ENCODE data around the gene UNC5C.

UNC5C gene

GRCh38 chr4:95355021-95355420, 193.8 kb downstream of the UNC5C start:
- H3K4me3 ChIP-seq (ENCODE audit: control insufficient read depth, low read depth, low read length) = no peak overlapping the region
- TF ChIP-seq CTCF (IDR thresholded peaks at IDR 0.05; ENCODE audit: control insufficient read depth, insufficient read depth, low read depth, low read length, missing control alignments) = no peak
- DNase-seq (ENCODE audit: low read depth) = no peak

GRCh38 chr4:95348418-95348817, 200.4 kb downstream of the UNC5C start:
- no peak for DNase-seq (ENCODE audit: low read depth)
- no peak for TF ChIP-seq CTCF (IDR thresholded peaks at IDR 0.05; ENCODE audit: control insufficient read depth, insufficient read depth, low read depth, low read length, missing control alignments)
- H3K4me3 ChIP-seq (ENCODE audit: control insufficient read depth, low read depth, low read length) = no peak overlapping the region

GRCh38 chr4:95343235-95343634, 205.5 kb downstream of the UNC5C start:
- no peak overlapping the region for H3K4me3 ChIP-seq (ENCODE audit: control insufficient read depth, low read depth, low read length)
- no peak for TF ChIP-seq CTCF (IDR thresholded peaks at IDR 0.05; ENCODE audit: control insufficient read depth, insufficient read depth, low read depth, low read length, missing control alignments)
- no peak for DNase-seq (ENCODE audit: low read depth)

GRCh38 chr4:95340191-95340590, 208.6 kb downstream of the UNC5C start:
- no peak for DNase-seq (ENCODE audit: low read depth)
- H3K4me3 ChIP-seq (ENCODE audit: control insufficient read depth, low read depth, low read length) = no peak overlapping the region
- TF ChIP-seq CTCF (IDR thresholded peaks at IDR 0.05; ENCODE audit: control insufficient read depth, insufficient read depth, low read depth, low read length, missing control alignments) = no peak

- H3K4me3 ChIP-seq (ENCODE audit: control insufficient read depth, low read depth, low read length) = no peak overlapping the region
- TF ChIP-seq CTCF (IDR thresholded peaks at IDR 0.05; ENCODE audit: control insufficient read depth, insufficient read depth, low read depth, low read length, missing control alignments) = no peak
- DNase-seq (ENCODE audit: low read depth) = no peak
Observed at GRCh38 chr4:95325665-95326064, 223.1 kb downstream of the UNC5C start.

GRCh38 chr4:95319169-95319568, 229.6 kb downstream of the UNC5C start:
- no peak overlapping the region for H3K4me3 ChIP-seq (ENCODE audit: control insufficient read depth, low read depth, low read length)
- TF ChIP-seq CTCF (IDR thresholded peaks at IDR 0.05; ENCODE audit: control insufficient read depth, insufficient read depth, low read depth, low read length, missing control alignments) = no peak
- no peak for DNase-seq (ENCODE audit: low read depth)

GRCh38 chr4:95318483-95318882, 230.3 kb downstream of the UNC5C start:
- no peak for DNase-seq (ENCODE audit: low read depth)
- TF ChIP-seq CTCF (IDR thresholded peaks at IDR 0.05; ENCODE audit: control insufficient read depth, insufficient read depth, low read depth, low read length, missing control alignments) = no peak
- no peak overlapping the region for H3K4me3 ChIP-seq (ENCODE audit: control insufficient read depth, low read depth, low read length)

Measured in AG09309 (cell line).